ENCODE measurements around the gene DCLK2.

The DCLK2 gene

GRCh38 chr4:150250998-150251651 lies 172.9 kb downstream of the DCLK2 start:
- Histone ChIP-seq H3K4me2 (ENCODE audit: low read depth, low read length, poor library complexity, severe bottlenecking) (no peak overlapping the region), H3K9ac (ENCODE audit: low read length) (no peak overlapping the region), H3K4me3 (ENCODE audit: insufficient read depth, low read length, poor library complexity, severe bottlenecking) (no peak overlapping the region), H3K27me3 (ENCODE audit: low read length) (no peaks in the 10 kb centered on the region), H3K27ac (ENCODE audit: low read depth, low read length) (no peak overlapping the region), H4K20me1 (ENCODE audit: low read depth, low read length) (no peaks in the 10 kb centered on the region), H2AFZ (ENCODE audit: low read depth, low read length, severe bottlenecking) (no peak overlapping the region), H3F3A (ENCODE audit: insufficient read depth) (no peaks in the 10 kb centered on the region), H3K9me3 (ENCODE audit: insufficient read depth, low read length) (no peaks in the 10 kb centered on the region), H3K79me2 (ENCODE audit: insufficient read depth, low read length) (no peaks in the 10 kb centered on the region), H3K9me2 (replicated peaks; ENCODE audit: insufficient read depth, low read length) (no peaks in the 10 kb centered on the region), H3K36me3 (ENCODE audit: low read length) (no peaks in the 10 kb centered on the region)
- TF ChIP-seq CTCF (IDR thresholded peaks at IDR 0.05; ENCODE audit: insufficient read depth, low read length, poor library complexity, severe bottlenecking) (no peak), EZH2phosphoT487 (conservative IDR thresholded peaks at IDR 0.05; ENCODE audit: low read length) (no peak)

GRCh38 chr4:150251752-150252190 lies 173.5 kb downstream of the DCLK2 start:
- Histone ChIP-seq H3K27me3 (ENCODE audit: low read length) (no peaks in the 10 kb centered on the region), H2AFZ (ENCODE audit: low read depth, low read length, severe bottlenecking) (no peak overlapping the region), H3K79me2 (ENCODE audit: insufficient read depth, low read length) (no peaks in the 10 kb centered on the region), H3F3A (ENCODE audit: insufficient read depth) (no peaks in the 10 kb centered on the region), H3K9me3 (ENCODE audit: insufficient read depth, low read length) (no peaks in the 10 kb centered on the region), H3K9me2 (replicated peaks; ENCODE audit: insufficient read depth, low read length) (no peaks in the 10 kb centered on the region), H3K4me3 (ENCODE audit: insufficient read depth, low read length, poor library complexity, severe bottlenecking) (no peak overlapping the region), H3K36me3 (ENCODE audit: low read length) (no peaks in the 10 kb centered on the region), H4K20me1 (ENCODE audit: low read depth, low read length) (no peaks in the 10 kb centered on the region), H3K27ac (ENCODE audit: low read depth, low read length) (no peak overlapping the region), H3K9ac (ENCODE audit: low read length) (no peak overlapping the region), H3K4me2 (ENCODE audit: low read depth, low read length, poor library complexity, severe bottlenecking) (no peak overlapping the region)
- TF ChIP-seq EZH2phosphoT487 (conservative IDR thresholded peaks at IDR 0.05; ENCODE audit: low read length) (no peak), CTCF (IDR thresholded peaks at IDR 0.05; ENCODE audit: insufficient read depth, low read length, poor library complexity, severe bottlenecking) (no peak)

GRCh38 chr4:150252306-150252705 lies 174.1 kb downstream of the DCLK2 start:
- TF ChIP-seq EZH2phosphoT487 (conservative IDR thresholded peaks at IDR 0.05; ENCODE audit: low read length) (no peak), CTCF (IDR thresholded peaks at IDR 0.05; ENCODE audit: insufficient read depth, low read length, poor library complexity, severe bottlenecking) (no peak)
- H3K36me3 ChIP-seq (ENCODE audit: low read length) = no peaks in the 10 kb centered on the region
- H3K9me3 ChIP-seq (ENCODE audit: insufficient read depth, low read length) = no peaks in the 10 kb centered on the region
- no peak overlapping the region for H3K4me3 ChIP-seq (ENCODE audit: insufficient read depth, low read length, poor library complexity, severe bottlenecking)
- no peaks in the 10 kb centered on the region for H3K27me3 ChIP-seq (ENCODE audit: low read length)
- H4K20me1 ChIP-seq (ENCODE audit: low read depth, low read length) = no peaks in the 10 kb centered on the region
- no peaks in the 10 kb centered on the region for H3K79me2 ChIP-seq (ENCODE audit: insufficient read depth, low read length)
- no peak overlapping the region for H2AFZ ChIP-seq (ENCODE audit: low read depth, low read length, severe bottlenecking)
- no peak overlapping the region for H3K9ac ChIP-seq (ENCODE audit: low read length)
- H3K4me2 ChIP-seq (ENCODE audit: low read depth, low read length, poor library complexity, severe bottlenecking) = no peak overlapping the region
- no peaks in the 10 kb centered on the region for H3K9me2 ChIP-seq (replicated peaks; ENCODE audit: insufficient read depth, low read length)
- no peak overlapping the region for H3K27ac ChIP-seq (ENCODE audit: low read depth, low read length)
- H3F3A ChIP-seq (ENCODE audit: insufficient read depth) = no peaks in the 10 kb centered on the region

Data from SU-DHL-6 (cell line).